ENCODE data around the gene PARD3. TPM values are rescaled to one million over a fixed set of nuclear protein-coding genes. Genes with fewer than 3 reads are reported as not detected.

Gene PARD3
- polyA plus RNA-seq, 1 donor from 2014 or later = 12.4 TPM

GRCh38 chr10:34593930-34594329, 221.2 kb downstream of the PARD3 start:
- Histone ChIP-seq H3K9me3 (ENCODE audit: low read length) (no peaks in the 10 kb centered on the region), H3K79me2 (replicated peaks; ENCODE audit: insufficient read depth, low read length) (peaks cover 9% of the 10 kb centered on the region), H4K20me1 (ENCODE audit: insufficient read depth) (no peaks in the 10 kb centered on the region)

GRCh38 chr10:34593374-34593890, 221.7 kb downstream of the PARD3 start:
- Histone ChIP-seq H3K4me3 (ENCODE audit: low read length) (no peak overlapping the region), H3K9ac (ENCODE audit: low read length) (no peak overlapping the region), H4K20me1 (ENCODE audit: insufficient read depth) (no peaks in the 10 kb centered on the region), H2AFZ (ENCODE audit: low read depth, low read length) (no peak overlapping the region), H3K9me3 (ENCODE audit: low read length) (no peaks in the 10 kb centered on the region), H3F3A (ENCODE audit: insufficient read depth, low read length, poor library complexity, severe bottlenecking) (no peaks in the 10 kb centered on the region), H3K36me3 (ENCODE audit: insufficient read depth, low read length) (no peaks in the 10 kb centered on the region), H3K27ac (ENCODE audit: low read length) (no peak overlapping the region), H3K27me3 (ENCODE audit: insufficient read depth, low read depth, low read length) (no peaks in the 10 kb centered on the region), H3K9me2 (ENCODE audit: insufficient read depth, low read length) (no peaks in the 10 kb centered on the region), H3K79me2 (replicated peaks; ENCODE audit: insufficient read depth, low read length) (peaks cover 9% of the 10 kb centered on the region), H3K4me2 (ENCODE audit: low read length) (no peak overlapping the region)
- TF ChIP-seq MXI1 (conservative IDR thresholded peaks at IDR 0.05; ENCODE audit: poor library complexity, severe bottlenecking) = no peak
- TF ChIP-seq CTCF (IDR thresholded peaks at IDR 0.05; ENCODE audit: poor library complexity, severe bottlenecking) = no peak
- TF ChIP-seq EP300 (conservative IDR thresholded peaks at IDR 0.05; ENCODE audit: poor library complexity, severe bottlenecking) = no peak
- no peak for TF ChIP-seq TAF1 (IDR thresholded peaks at IDR 0.05; ENCODE audit: low read depth)
- TF ChIP-seq POLR2AphosphoS5 (IDR thresholded peaks at IDR 0.05) = no peak
- TF ChIP-seq SMC3 (conservative IDR thresholded peaks at IDR 0.05; ENCODE audit: poor library complexity) = no peak
- TF ChIP-seq, protein P1, sequence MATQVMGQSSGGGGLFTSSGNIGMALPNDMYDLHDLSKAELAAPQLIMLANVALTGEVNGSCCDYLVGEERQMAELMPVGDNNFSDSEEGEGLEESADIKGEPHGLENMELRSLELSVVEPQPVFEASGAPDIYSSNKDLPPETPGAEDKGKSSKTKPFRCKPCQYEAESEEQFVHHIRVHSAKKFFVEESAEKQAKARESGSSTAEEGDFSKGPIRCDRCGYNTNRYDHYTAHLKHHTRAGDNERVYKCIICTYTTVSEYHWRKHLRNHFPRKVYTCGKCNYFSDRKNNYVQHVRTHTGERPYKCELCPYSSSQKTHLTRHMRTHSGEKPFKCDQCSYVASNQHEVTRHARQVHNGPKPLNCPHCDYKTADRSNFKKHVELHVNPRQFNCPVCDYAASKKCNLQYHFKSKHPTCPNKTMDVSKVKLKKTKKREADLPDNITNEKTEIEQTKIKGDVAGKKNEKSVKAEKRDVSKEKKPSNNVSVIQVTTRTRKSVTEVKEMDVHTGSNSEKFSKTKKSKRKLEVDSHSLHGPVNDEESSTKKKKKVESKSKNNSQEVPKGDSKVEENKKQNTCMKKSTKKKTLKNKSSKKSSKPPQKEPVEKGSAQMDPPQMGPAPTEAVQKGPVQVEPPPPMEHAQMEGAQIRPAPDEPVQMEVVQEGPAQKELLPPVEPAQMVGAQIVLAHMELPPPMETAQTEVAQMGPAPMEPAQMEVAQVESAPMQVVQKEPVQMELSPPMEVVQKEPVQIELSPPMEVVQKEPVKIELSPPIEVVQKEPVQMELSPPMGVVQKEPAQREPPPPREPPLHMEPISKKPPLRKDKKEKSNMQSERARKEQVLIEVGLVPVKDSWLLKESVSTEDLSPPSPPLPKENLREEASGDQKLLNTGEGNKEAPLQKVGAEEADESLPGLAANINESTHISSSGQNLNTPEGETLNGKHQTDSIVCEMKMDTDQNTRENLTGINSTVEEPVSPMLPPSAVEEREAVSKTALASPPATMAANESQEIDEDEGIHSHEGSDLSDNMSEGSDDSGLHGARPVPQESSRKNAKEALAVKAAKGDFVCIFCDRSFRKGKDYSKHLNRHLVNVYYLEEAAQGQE (IDR thresholded peaks at IDR 0.05; ENCODE audit: borderline replicate concordance) = no peak
- TF ChIP-seq EZH2 (IDR thresholded peaks at IDR 0.05; ENCODE audit: borderline replicate concordance, insufficient read depth, low read length, poor library complexity, severe bottlenecking) = no peak
- TF ChIP-seq RAD21 (conservative IDR thresholded peaks at IDR 0.05) = no peak

More at GRCh38 chr10:34593930-34594329, 221.2 kb downstream of the PARD3 start:
- Histone ChIP-seq H3K9ac (ENCODE audit: low read length) (no peak overlapping the region), H3K4me2 (ENCODE audit: low read length) (no peak overlapping the region), H3K4me3 (ENCODE audit: low read length) (no peak overlapping the region), H3K27me3 (ENCODE audit: insufficient read depth, low read depth, low read length) (no peaks in the 10 kb centered on the region), H2AFZ (ENCODE audit: low read depth, low read length) (no peak overlapping the region), H3F3A (ENCODE audit: insufficient read depth, low read length, poor library complexity, severe bottlenecking) (no peaks in the 10 kb centered on the region), H3K36me3 (ENCODE audit: insufficient read depth, low read length) (no peaks in the 10 kb centered on the region), H3K27ac (ENCODE audit: low read length) (no peak overlapping the region), H3K9me2 (ENCODE audit: insufficient read depth, low read length) (no peaks in the 10 kb centered on the region)
- TF ChIP-seq EZH2 (IDR thresholded peaks at IDR 0.05; ENCODE audit: borderline replicate concordance, insufficient read depth, low read length, poor library complexity, severe bottlenecking) = no peak
- no peak for TF ChIP-seq TAF1 (IDR thresholded peaks at IDR 0.05; ENCODE audit: low read depth)
- no peak for TF ChIP-seq MXI1 (conservative IDR thresholded peaks at IDR 0.05; ENCODE audit: poor library complexity, severe bottlenecking)
- TF ChIP-seq, protein P1 (IDR thresholded peaks at IDR 0.05; ENCODE audit: borderline replicate concordance) = no peak
- TF ChIP-seq SMC3 (conservative IDR thresholded peaks at IDR 0.05; ENCODE audit: poor library complexity) = no peak
- TF ChIP-seq RAD21 (conservative IDR thresholded peaks at IDR 0.05) = no peak
- no peak for TF ChIP-seq CTCF (IDR thresholded peaks at IDR 0.05; ENCODE audit: poor library complexity, severe bottlenecking)
- no peak for TF ChIP-seq POLR2AphosphoS5 (IDR thresholded peaks at IDR 0.05)
